Colonic mucosa (tissue), 4 donors: ENCODE measurements around the gene AUTS2. TPM values are rescaled to one million over a fixed set of nuclear protein-coding genes. Genes with fewer than 3 reads are reported as not detected.

Experiments
- DNase-seq: peaks from one replicate; pipeline ENCODE4 v3.0.0-alpha.2; 2020
- H3K27ac ChIP-seq: fragments of 200-600 bp; one replicate; pipeline ENCODE4 v1.8.0; 2021
- H3K27me3 ChIP-seq: fragments of 200-600 bp; one replicate; pipeline ENCODE4 v1.8.0; 2021
- H3K36me3 ChIP-seq: fragments of 200-600 bp; one replicate; pipeline ENCODE4 v1.8.0; 2021
- H3K4me1 ChIP-seq: fragments of 200-600 bp; one replicate; pipeline ENCODE4 v1.8.0; 2021; ENCODE audit warnings: mild to moderate bottlenecking
- H3K4me3 ChIP-seq: fragments of 200-600 bp; one replicate; pipeline ENCODE4 v1.8.0; 2021
- H3K9ac ChIP-seq, 2 donors: one replicate each; pipeline ENCODE4 v1.7.0; 2013; ENCODE audit warnings: control low read depth in 2 of 2, low read depth in 2 of 2, low read length in 2 of 2
- H3K9me3 ChIP-seq: fragments of 200-600 bp; one replicate; pipeline ENCODE4 v1.8.0; 2021
- intact Hi-C: fragments of 100-400 bp; cut with DNase I; formaldehyde crosslinking; loops from one replicate; pipeline ENCODE4 v1.14.1; 2022
- total RNA-seq, 2 donors: library from RNA; stranded (reverse); fragmentation: NEBNext Ultra II Directional in 1 of 2; extraction: Animal tissue kit (Norgen Biotek cat#: 25700) in 1 of 2; gene quantifications; one replicate each; pipeline ENCODE4 v1.2.1, GENCODE V29; 2021
- TF ChIP-seq, protein P1 (sequence below): fragments of 200-600 bp; IDR thresholded peaks from one replicate; pipeline ENCODE4 v1.8.0; 2022; ENCODE audit warnings: antibody characterized with exemption, mild to moderate bottlenecking
- donor health status: healthy.
- donor health status: DM: no; HTN: no; CAD: no.
- donor health status: DM: no; HTN: no; CAD: no.

AUTS2 gene
- total RNA-seq, 2 donors from 2014 or later, result 39.8 to 42.3 TPM

DNA sequence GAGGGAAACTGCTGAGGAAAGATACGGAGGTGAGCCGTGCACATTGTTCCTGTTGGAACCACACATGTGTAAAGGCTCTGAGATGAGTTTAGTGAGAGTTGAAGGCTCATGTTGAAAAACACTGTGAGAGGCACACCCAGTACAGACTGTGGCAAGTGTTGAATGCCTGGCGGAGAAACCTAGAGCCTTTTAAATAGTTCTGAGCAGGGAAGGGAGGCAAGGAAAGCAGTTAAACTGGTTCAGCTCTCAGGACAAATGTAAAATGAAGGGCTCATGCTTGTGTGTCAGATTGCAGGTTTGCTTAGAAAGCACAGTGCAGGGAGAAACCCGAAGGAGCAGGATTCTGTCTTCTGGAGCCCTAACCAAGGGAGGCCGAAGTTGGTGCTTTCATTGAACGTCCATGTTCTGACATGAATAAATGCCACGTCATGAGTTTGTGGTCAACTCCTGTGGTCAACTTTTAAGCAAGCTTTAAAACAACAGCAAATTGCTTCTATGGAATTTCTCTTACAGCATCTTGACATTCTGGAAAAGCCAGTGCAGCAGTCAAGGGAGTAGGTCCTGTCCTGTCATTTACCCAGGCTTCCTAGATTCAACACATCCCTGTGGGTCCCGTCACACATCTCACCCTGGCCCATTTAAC is 882.8 kb downstream of the AUTS2 start:
- intact Hi-C loops, result no loop called here
- no peak overlapping the region for H3K9ac ChIP-seq
- DNase-seq, result no peak
- H3K36me3 ChIP-seq, result no peaks in the 10 kb centered on the region
- TF ChIP-seq, protein P1, sequence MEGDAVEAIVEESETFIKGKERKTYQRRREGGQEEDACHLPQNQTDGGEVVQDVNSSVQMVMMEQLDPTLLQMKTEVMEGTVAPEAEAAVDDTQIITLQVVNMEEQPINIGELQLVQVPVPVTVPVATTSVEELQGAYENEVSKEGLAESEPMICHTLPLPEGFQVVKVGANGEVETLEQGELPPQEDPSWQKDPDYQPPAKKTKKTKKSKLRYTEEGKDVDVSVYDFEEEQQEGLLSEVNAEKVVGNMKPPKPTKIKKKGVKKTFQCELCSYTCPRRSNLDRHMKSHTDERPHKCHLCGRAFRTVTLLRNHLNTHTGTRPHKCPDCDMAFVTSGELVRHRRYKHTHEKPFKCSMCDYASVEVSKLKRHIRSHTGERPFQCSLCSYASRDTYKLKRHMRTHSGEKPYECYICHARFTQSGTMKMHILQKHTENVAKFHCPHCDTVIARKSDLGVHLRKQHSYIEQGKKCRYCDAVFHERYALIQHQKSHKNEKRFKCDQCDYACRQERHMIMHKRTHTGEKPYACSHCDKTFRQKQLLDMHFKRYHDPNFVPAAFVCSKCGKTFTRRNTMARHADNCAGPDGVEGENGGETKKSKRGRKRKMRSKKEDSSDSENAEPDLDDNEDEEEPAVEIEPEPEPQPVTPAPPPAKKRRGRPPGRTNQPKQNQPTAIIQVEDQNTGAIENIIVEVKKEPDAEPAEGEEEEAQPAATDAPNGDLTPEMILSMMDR, result no peak
- H3K27me3 ChIP-seq, result no peaks in the 10 kb centered on the region
- H3K27ac ChIP-seq, result no peak overlapping the region
- H3K4me1 ChIP-seq, result no peaks in the 10 kb centered on the region
- H3K9me3 ChIP-seq, result no peaks in the 10 kb centered on the region
- no peak overlapping the region for H3K4me3 ChIP-seq

DNA sequence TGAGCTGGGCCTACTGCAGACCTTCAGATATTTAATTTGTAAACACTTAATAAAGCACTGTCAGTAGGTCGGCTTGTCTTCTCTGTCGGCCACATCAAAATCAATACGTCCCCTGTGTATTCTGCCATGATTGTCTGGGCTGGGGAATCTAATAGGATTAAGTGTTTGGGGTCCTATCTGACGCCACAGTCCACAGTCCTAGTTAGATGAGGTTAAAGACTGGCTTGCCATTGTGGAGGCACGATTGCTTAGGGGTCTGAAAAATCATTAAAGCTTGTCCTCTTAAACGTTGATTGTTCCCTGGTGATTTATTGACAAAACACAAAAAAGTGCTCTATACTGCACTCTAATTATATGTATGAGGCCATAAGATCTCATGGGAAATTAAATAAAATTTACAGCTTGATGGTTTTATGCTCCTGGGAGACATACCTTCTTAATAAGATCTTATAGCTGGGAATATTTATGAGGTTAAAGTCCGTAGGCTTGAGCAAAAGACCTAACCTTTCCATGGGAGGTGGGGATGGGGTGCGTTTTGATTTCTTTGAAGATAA is 883.4 kb downstream of the AUTS2 start:
- Histone ChIP-seq H3K36me3 (no peaks in the 10 kb centered on the region), H3K27me3 (no peaks in the 10 kb centered on the region), H3K9me3 (no peaks in the 10 kb centered on the region), H3K4me1 (no peaks in the 10 kb centered on the region), H3K4me3 (no peak overlapping the region), H3K27ac (no peak overlapping the region), H3K9ac (no peak overlapping the region)
- DNase-seq, result no peak
- intact Hi-C loops, result no loop called here
- TF ChIP-seq, protein P1, result no peak

DNA sequence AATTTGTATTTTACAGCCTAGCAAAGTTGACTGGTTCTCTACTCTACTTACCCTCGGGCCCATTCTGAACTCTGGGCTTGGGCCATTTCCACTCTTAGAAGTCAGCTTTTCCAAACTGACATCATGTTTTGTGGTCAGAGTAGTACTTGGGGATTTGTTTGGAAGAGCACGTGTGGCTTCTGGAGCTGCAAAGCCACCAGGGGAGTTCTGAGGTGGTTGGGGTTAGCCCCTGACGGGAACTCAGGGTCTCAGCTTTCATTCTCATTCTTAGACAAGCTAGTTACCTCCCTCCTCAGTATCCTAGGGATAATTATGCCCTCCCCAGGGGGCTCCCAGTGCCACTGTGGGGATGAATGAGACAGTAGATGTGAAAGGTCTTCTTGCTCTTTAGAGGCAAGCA is 886.0 kb downstream of the AUTS2 start:
- no peak overlapping the region for H3K9ac ChIP-seq
- TF ChIP-seq, protein P1, result no peak
- no peaks in the 10 kb centered on the region for H3K27me3 ChIP-seq
- intact Hi-C loops, result no loop called here
- H3K36me3 ChIP-seq, result no peaks in the 10 kb centered on the region
- no peak for DNase-seq
- H3K27ac ChIP-seq, result no peak overlapping the region
- H3K4me1 ChIP-seq, result no peaks in the 10 kb centered on the region
- H3K4me3 ChIP-seq, result no peak overlapping the region
- H3K9me3 ChIP-seq, result no peaks in the 10 kb centered on the region

DNA sequence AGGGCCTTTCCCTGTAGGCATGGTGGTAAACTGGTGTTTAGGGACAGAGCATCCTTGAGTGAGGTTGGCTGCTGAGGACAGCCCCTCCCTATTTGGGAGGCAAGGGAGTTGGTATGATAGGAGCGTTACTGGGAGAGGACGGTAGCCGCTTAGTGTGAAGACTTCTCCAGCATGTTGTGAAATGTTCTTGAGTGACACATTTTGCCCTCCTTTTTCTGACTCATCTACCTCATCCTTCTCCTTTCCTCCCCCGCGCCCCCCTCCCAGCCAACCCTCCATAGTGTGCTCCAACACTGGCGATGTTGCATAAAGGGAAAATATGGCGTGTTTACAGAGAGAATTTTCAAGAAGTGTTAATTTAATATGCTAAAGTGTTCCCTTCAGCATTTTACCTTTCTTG is 888.7 kb downstream of the AUTS2 start:
- H3K9ac ChIP-seq, result no peak overlapping the region
- no peak overlapping the region for H3K27ac ChIP-seq
- H3K9me3 ChIP-seq, result no peaks in the 10 kb centered on the region
- no peaks in the 10 kb centered on the region for H3K27me3 ChIP-seq
- intact Hi-C loops, result no loop called here
- H3K4me3 ChIP-seq, result no peak overlapping the region
- TF ChIP-seq, protein P1, result no peak
- no peaks in the 10 kb centered on the region for H3K4me1 ChIP-seq
- DNase-seq, result no peak
- H3K36me3 ChIP-seq, result no peaks in the 10 kb centered on the region

DNA sequence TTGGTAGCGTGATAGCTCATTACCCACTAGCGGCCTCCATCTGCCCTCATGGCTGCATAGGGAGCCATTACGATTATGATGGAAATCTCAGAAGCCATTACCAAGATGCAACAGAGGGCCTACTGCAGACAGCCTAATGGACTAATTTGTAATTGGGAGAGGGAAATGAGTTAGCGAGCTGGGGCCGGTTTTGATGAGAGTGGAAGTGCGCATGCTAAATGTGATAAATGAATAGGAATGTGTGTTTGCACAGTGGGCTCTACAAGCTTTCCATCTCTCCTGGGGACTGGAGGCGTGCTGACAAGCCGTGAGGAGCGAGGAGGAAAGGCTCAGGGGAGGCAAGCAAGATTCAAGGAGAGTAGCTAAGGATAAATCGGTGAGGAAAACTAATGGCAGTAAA is 889.2 kb downstream of the AUTS2 start:
- Histone ChIP-seq H3K4me3 (no peak overlapping the region), H3K27me3 (no peaks in the 10 kb centered on the region), H3K27ac (no peak overlapping the region), H3K36me3 (no peaks in the 10 kb centered on the region), H3K9ac (no peak overlapping the region), H3K4me1 (no peaks in the 10 kb centered on the region), H3K9me3 (no peaks in the 10 kb centered on the region)
- TF ChIP-seq, protein P1, result no peak
- intact Hi-C loops, result no loop called here
- DNase-seq, result no peak
